HG02763 (cell line): ENCODE measurements around the gene PROK2.

ENCODE experiments used
- ATAC-seq: cut with Tn5 transposase; IDR thresholded peaks from one replicate; pipeline ENCODE4 v1.9.1; 2021; ENCODE audit warnings: mild to moderate bottlenecking, moderate library complexity; ENCODE audit not compliant: unreplicated experiment

PROK2 gene

GRCh38 chr3:71784914-71785531 lies at the start of gene PROK2:
Gene PROK2, minus strand, starts transcription at chr3:71785148. Its CDS starts 96 bp downstream, at chr3:71785052.
- no peak for ATAC-seq

- ATAC-seq: no peak
Observed at GRCh38 chr3:71831599-71831998, 46.7 kb upstream of the PROK2 start.

GRCh38 chr3:71825551-71826283 lies 40.8 kb upstream of the PROK2 start:
- no peak for ATAC-seq

GRCh38 chr3:71821116-71821515 lies 36.2 kb upstream of the PROK2 start:
- no peak for ATAC-seq

- ATAC-seq: no peak
Observed at GRCh38 chr3:71817262-71817661, 32.3 kb upstream of the PROK2 start.

- ATAC-seq: no peak
Observed at GRCh38 chr3:71816767-71817156, 31.8 kb upstream of the PROK2 start.

- ATAC-seq: no peak
Observed at GRCh38 chr3:71815340-71816067, 30.6 kb upstream of the PROK2 start.

- ATAC-seq: no peak
Observed at GRCh38 chr3:71813704-71814103, 28.8 kb upstream of the PROK2 start.

- ATAC-seq: no peak
Observed at GRCh38 chr3:71813073-71813472, 28.1 kb upstream of the PROK2 start.

- no peak for ATAC-seq
Observed at GRCh38 chr3:71810056-71810455, 25.1 kb upstream of the PROK2 start.

- ATAC-seq: no peak
Observed at GRCh38 chr3:71809321-71810026, 24.5 kb upstream of the PROK2 start.

GRCh38 chr3:71806736-71807135 lies 21.8 kb upstream of the PROK2 start:
- ATAC-seq: no peak

- no peak for ATAC-seq
Observed at GRCh38 chr3:71805691-71806090, 20.7 kb upstream of the PROK2 start.

- no peak for ATAC-seq
Observed at GRCh38 chr3:71805199-71805598, 20.3 kb upstream of the PROK2 start.

- ATAC-seq: no peak
Observed at GRCh38 chr3:71803248-71803647, 18.3 kb upstream of the PROK2 start.

GRCh38 chr3:71801986-71802385 lies 17.0 kb upstream of the PROK2 start:
- ATAC-seq: no peak

GRCh38 chr3:71800023-71800422 lies 15.1 kb upstream of the PROK2 start:
- no peak for ATAC-seq

GRCh38 chr3:71797455-71797854 lies 12.5 kb upstream of the PROK2 start:
- ATAC-seq: no peak

- no peak for ATAC-seq
Observed at GRCh38 chr3:71796290-71796689, 11.3 kb upstream of the PROK2 start.

- no peak for ATAC-seq
Observed at GRCh38 chr3:71791634-71792033, 6.7 kb upstream of the PROK2 start.

GRCh38 chr3:71789922-71790321 lies 5.0 kb upstream of the PROK2 start:
- no peak for ATAC-seq
